Liver (tissue), 9 donors: ENCODE results near the gene P2RY12. TPM values are rescaled to one million over a fixed set of nuclear protein-coding genes. Genes with fewer than 3 reads are reported as not detected.

Experiments used
- DNase-seq: peaks from one replicate; pipeline ENCODE4 v3.0.0-alpha.2; 2017; ENCODE audit warnings: low spot score
- H3K27ac ChIP-seq, 2 donors: one replicate each; pipeline ENCODE4 v1.7.0; 2013; ENCODE audit warnings: inconsistent platforms in 2 of 2, low read length in 2 of 2, control low read depth in 1 of 2, low read depth in 1 of 2, mild to moderate bottlenecking in 1 of 2
- H3K27me3 ChIP-seq, 4 donors: one replicate each; pipeline versions ENCODE4 v1.6.1 to v1.7.0; 2013; ENCODE audit warnings: low read length in 3 of 4, inconsistent platforms in 1 of 4, mild to moderate bottlenecking in 1 of 4, moderate library complexity in 1 of 4; ENCODE audit not compliant: control insufficient read depth in 4 of 4, insufficient read depth in 4 of 4
- H3K36me3 ChIP-seq, 4 donors: one replicate each; pipeline versions ENCODE4 v1.6.1 to v1.7.0; 2013; ENCODE audit warnings: low read length in 3 of 4, mild to moderate bottlenecking in 3 of 4, low read depth in 1 of 4, moderate library complexity in 1 of 4; ENCODE audit not compliant: control insufficient read depth in 4 of 4, insufficient read depth in 3 of 4
- H3K4me1 ChIP-seq, 4 donors: one replicate each; pipeline versions ENCODE4 v1.6.1 to v1.7.0; 2013; ENCODE audit warnings: low read length in 3 of 4, mild to moderate bottlenecking in 3 of 4, moderate library complexity in 1 of 4; ENCODE audit not compliant: control insufficient read depth in 4 of 4, insufficient read depth in 4 of 4
- H3K4me3 ChIP-seq, 3 donors: one replicate each; pipeline versions ENCODE4 v1.6.1 to v1.7.0; 2013; ENCODE audit warnings: low read length in 3 of 3, control low read depth in 1 of 3, low read depth in 1 of 3, mild to moderate bottlenecking in 1 of 3
- H3K9ac ChIP-seq, 2 donors: one replicate each; pipeline ENCODE4 v1.7.0; 2013; ENCODE audit warnings: low read length in 2 of 2, mild to moderate bottlenecking in 2 of 2, moderate library complexity in 2 of 2, control low read depth in 1 of 2, low read depth in 1 of 2
- H3K9me3 ChIP-seq, 4 donors: one replicate each; pipeline versions ENCODE4 v1.6.1 to v1.7.0; 2013; ENCODE audit warnings: low read length in 3 of 4; ENCODE audit not compliant: control insufficient read depth in 4 of 4
- EGR1 ChIP-seq, 2 donors: IDR thresholded peaks; 2 replicates each; pipeline ENCODE4 v1.6.1; 2016 to 2018; ENCODE audit warnings: antibody characterized with exemption in 2 of 2, low read depth in 2 of 2
- FOXA1 ChIP-seq: IDR thresholded peaks from 2 replicates; pipeline ENCODE4 v1.6.1; 2016; ENCODE audit warnings: antibody characterized with exemption
- FOXA2 ChIP-seq: IDR thresholded peaks from 2 replicates; pipeline ENCODE4 v1.6.1; 2016; ENCODE audit warnings: antibody characterized with exemption
- GABPA ChIP-seq, 2 donors: IDR thresholded peaks in 1 of 2; conservative IDR thresholded peaks in 1 of 2; 2 replicates each; pipeline ENCODE4 v1.6.1; 2016; ENCODE audit warnings: antibody characterized with exemption in 2 of 2, mild to moderate bottlenecking in 1 of 2, moderate library complexity in 1 of 2
- HNF4G ChIP-seq: IDR thresholded peaks from 2 replicates; pipeline ENCODE4 v1.6.1; 2016; ENCODE audit warnings: antibody characterized with exemption
- JUND ChIP-seq, 2 donors: IDR thresholded peaks; 2 replicates each; pipeline ENCODE4 v1.6.1; 2016; ENCODE audit warnings: antibody characterized with exemption in 2 of 2
- MAX ChIP-seq: IDR thresholded peaks from 2 replicates; pipeline ENCODE4 v1.6.1; 2016; ENCODE audit warnings: antibody characterized with exemption
- NR2F2 ChIP-seq: IDR thresholded peaks from 2 replicates; pipeline ENCODE4 v1.6.1; 2016; ENCODE audit warnings: antibody characterized with exemption
- RAD21 ChIP-seq, 2 donors: IDR thresholded peaks; 2 replicates each; pipeline ENCODE4 v1.6.1; 2016; ENCODE audit warnings: antibody characterized with exemption in 2 of 2, mild to moderate bottlenecking in 2 of 2
- REST ChIP-seq: IDR thresholded peaks from 2 replicates; pipeline ENCODE4 v1.6.1; 2016; ENCODE audit warnings: antibody characterized with exemption, mild to moderate bottlenecking
- RXRA ChIP-seq, 2 donors: IDR thresholded peaks; 2 replicates each; pipeline ENCODE4 v1.6.1; 2017 to 2018; ENCODE audit warnings: antibody characterized with exemption in 2 of 2, mild to moderate bottlenecking in 1 of 2
- SP1 ChIP-seq: IDR thresholded peaks from 2 replicates; pipeline ENCODE4 v1.6.1; 2018; ENCODE audit warnings: antibody characterized with exemption, mild to moderate bottlenecking
- TAF1 ChIP-seq: conservative IDR thresholded peaks from 2 replicates; pipeline ENCODE4 v1.6.1; 2016; ENCODE audit warnings: antibody characterized with exemption, mild to moderate bottlenecking
- YY1 ChIP-seq: IDR thresholded peaks from 2 replicates; pipeline ENCODE4 v1.6.1; 2016; ENCODE audit warnings: antibody characterized with exemption, mild to moderate bottlenecking
- ZBTB33 ChIP-seq: IDR thresholded peaks from 2 replicates; pipeline ENCODE4 v1.6.1; 2016; ENCODE audit warnings: antibody characterized with exemption
- WGBS: extraction: QIAGEN DNeasy Blood & Tissue Kit; methylation state at CpG from one replicate; pipeline ENCODE4 v1.1.7; 2013; 5-methylcytosine and 5-hydroxymethylcytosine counted together
- polyA plus RNA-seq, 2 donors: library from polyadenylated mRNA; stranded (reverse) in 1 of 2; unstranded in 1 of 2; fragments of 200-250 nt in 1 of 2; fragments of >200 nt in 1 of 2; fragmentation: Nextera tagmentation in 1 of 2; extraction: Ambion mirVana in 1 of 2; gene quantifications; one replicate each; pipeline versions ENCODE4 v1.2.1 to v1.2.3, GENCODE V29; 2013 to 2015
- total RNA-seq, 2 donors: library from RNA; depleted of rRNA; stranded (reverse); fragments of >200 nt; gene quantifications; one replicate each; pipeline ENCODE4 v1.2.3, GENCODE V29; 2014
- TF ChIP-seq, protein P1 (sequence below): IDR thresholded peaks from 2 replicates; pipeline ENCODE4 v1.6.1; 2016; ENCODE audit warnings: antibody characterized with exemption
- donor health status: healthy.
- donor health status: healthy.
- donor health status: healthy.
- donor health status: healthy.
- donor health status: healthy.

P2RY12 gene
- total and polyA plus RNA-seq, 4 donors, result 0.43 to 2.8 (median 1.6) TPM

- no peak overlapping the region for H3K4me3 ChIP-seq
- no peak for DNase-seq
- no peak for TF ChIP-seq TAF1
- TF ChIP-seq MAX, result no peak
- no peak for TF ChIP-seq YY1
- no peak for TF ChIP-seq REST
- TF ChIP-seq RAD21 (IDR thresholded peaks at IDR 0.05), result no peak
- TF ChIP-seq SP1, result no peak
- no peak for TF ChIP-seq ZBTB33
- TF ChIP-seq FOXA2, result no peak
- TF ChIP-seq JUND (IDR thresholded peaks at IDR 0.05), result no peak
- TF ChIP-seq, protein P1, sequence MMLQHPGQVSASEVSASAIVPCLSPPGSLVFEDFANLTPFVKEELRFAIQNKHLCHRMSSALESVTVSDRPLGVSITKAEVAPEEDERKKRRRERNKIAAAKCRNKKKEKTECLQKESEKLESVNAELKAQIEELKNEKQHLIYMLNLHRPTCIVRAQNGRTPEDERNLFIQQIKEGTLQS, result no peak
- TF ChIP-seq EGR1 (IDR thresholded peaks at IDR 0.05; ENCODE audit: low read depth in 2 of 2), result no peak
- no peak for TF ChIP-seq HNF4G
- no peak for TF ChIP-seq GABPA (IDR thresholded peaks at IDR 0.05 in 1 of 2, conservative IDR thresholded peaks at IDR 0.05 in 1 of 2)
- TF ChIP-seq NR2F2, result no peak
- TF ChIP-seq RXRA (IDR thresholded peaks at IDR 0.05), result no peak
- no peak overlapping the region for H3K9ac ChIP-seq
- no peaks in the 10 kb centered on the region for H3K9me3 ChIP-seq
- 94% methylated on average over 5 of the region's 5 CpGs for WGBS
- no peaks in the 10 kb centered on the region for H3K4me1 ChIP-seq
- H3K27ac ChIP-seq, result no peak overlapping the region
- no peaks in the 10 kb centered on the region for H3K36me3 ChIP-seq
- H3K27me3 ChIP-seq, result no peaks in the 10 kb centered on the region
Observed at GRCh38 chr3:151314593-151314992, 70.0 kb downstream of the P2RY12 start.

DNA sequence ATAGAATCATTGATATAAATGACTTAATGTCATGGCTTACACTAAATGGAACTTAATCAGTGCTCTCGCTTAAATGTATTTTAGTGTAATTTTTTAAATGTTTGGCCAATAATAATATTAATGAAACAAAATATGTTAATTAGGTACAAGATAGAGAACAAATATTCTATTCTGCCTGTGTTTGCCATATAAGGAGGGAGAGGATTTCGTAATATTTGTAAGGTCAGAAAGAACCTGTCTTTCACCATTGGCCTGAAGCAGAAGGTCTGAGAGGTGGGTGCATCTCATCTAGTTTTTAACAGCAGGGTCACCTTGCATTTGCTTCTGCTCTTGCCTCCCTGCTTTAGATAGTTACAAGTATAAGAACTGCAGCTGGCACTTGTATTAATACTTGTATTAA lies 70.4 kb downstream of the P2RY12 start:
- H3K27ac ChIP-seq, result no peak overlapping the region
- no peak overlapping the region for H3K4me3 ChIP-seq
- no peak overlapping the region for H3K9ac ChIP-seq
- H3K9me3 ChIP-seq, result no peaks in the 10 kb centered on the region
- H3K36me3 ChIP-seq, result no peaks in the 10 kb centered on the region
- no peaks in the 10 kb centered on the region for H3K27me3 ChIP-seq
- H3K4me1 ChIP-seq, result no peaks in the 10 kb centered on the region
- TF ChIP-seq SP1 (no peak), YY1 (no peak), GABPA (IDR thresholded peaks at IDR 0.05 in 1 of 2, conservative IDR thresholded peaks at IDR 0.05 in 1 of 2) (no peak), FOXA1 (no peak), REST (no peak), RAD21 (IDR thresholded peaks at IDR 0.05) (no peak)
- TF ChIP-seq, protein P1, result no peak
- DNase-seq, result no peak
- WGBS, result 99% methylated on average over 2 of the region's 2 CpGs
